ENCODE data around the gene MAP3K5.

- TF ChIP-seq CTCF (IDR thresholded peaks at IDR 0.05; ENCODE audit: extremely low read depth in 1 of 2, insufficient read depth in 1 of 2, low read depth in 1 of 2, low read length in 2 of 2) = no peak
- no peak for TF ChIP-seq MAX (IDR thresholded peaks at IDR 0.05; ENCODE audit: insufficient read depth, insufficient read length)
- TF ChIP-seq POLR2A (IDR thresholded peaks at IDR 0.05; ENCODE audit: low read depth, low read length) = no peak
- no peak for TF ChIP-seq POLR2AphosphoS5 (IDR thresholded peaks at IDR 0.05; ENCODE audit: insufficient read depth, low read depth, low read length)
- no peak for TF ChIP-seq EZH2 (IDR thresholded peaks at IDR 0.05; ENCODE audit: borderline replicate concordance, low read depth, low read length, severe bottlenecking)
- no peak for TF ChIP-seq FOS (IDR thresholded peaks at IDR 0.05; ENCODE audit: borderline replicate concordance, insufficient read depth, low read length)
- TF ChIP-seq GATA2 (IDR thresholded peaks at IDR 0.05; ENCODE audit: insufficient read depth, insufficient read length, low read depth, low read length) = no peak
- TF ChIP-seq MYC (IDR thresholded peaks at IDR 0.05; ENCODE audit: low read depth, low read length) = no peak
These were observed 108.9 kb downstream of the MAP3K5 start for GRCh38 chr6:136683209-136683941.

Data from endothelial cell of umbilical vein (primary cell).